Tibial artery (tissue), 4 donors: ENCODE results near the gene TPSAB1.

Source experiments
- DNase-seq, 2 donors: peaks; one replicate each; pipeline ENCODE4 v3.0.0-alpha.2; 2019
- H3K27ac ChIP-seq, 2 donors: fragments of 200-600 bp; sonication (generic) in 1 of 2; 1 replicate in 1 of 2; 2 replicates in 1 of 2; pipeline ENCODE4 v1.5.1; 2018 to 2019; ENCODE audit warnings: mild to moderate bottlenecking in 1 of 2
- H3K27me3 ChIP-seq, 2 donors: fragments of 200-600 bp; sonication (generic) in 1 of 2; one replicate each; pipeline versions ENCODE4 v1.5.1 to v1.6.0; 2016 to 2019
- H3K36me3 ChIP-seq, 3 donors: fragments of 200-600 bp; sonication (generic) in 2 of 3; one replicate each; pipeline ENCODE4 v1.5.1; 2016 to 2019; ENCODE audit warnings: mild to moderate bottlenecking in 2 of 3
- H3K4me1 ChIP-seq, 4 donors: fragments of 200-600 bp; sonication (generic) in 2 of 4; 1 replicate in 3 of 4; 2 replicates in 1 of 4; pipeline ENCODE4 v1.5.1; 2016 to 2019
- H3K4me3 ChIP-seq, 2 donors: fragments of 200-600 bp; sonication (generic) in 1 of 2; 1 replicate in 1 of 2; 2 replicates in 1 of 2; pipeline ENCODE4 v1.5.1; 2018 to 2019; ENCODE audit warnings: mild to moderate bottlenecking in 2 of 2
- H3K9me3 ChIP-seq, 3 donors: fragments of 200-600 bp; sonication (generic) in 1 of 3; one replicate each; pipeline ENCODE4 v1.5.1; 2016 to 2019
- intact Hi-C: fragments of 100-400 bp; cut with DNase I; formaldehyde crosslinking; loops from one replicate; pipeline ENCODE4 v1.15.0; 2023; ENCODE audit warnings: low total_unique reads
- TF ChIP-seq, protein P1 (sequence below), 2 experiments: fragments of 200-600 bp in 1 of 2; fragments of 450-650 bp in 1 of 2; IDR thresholded peaks; one replicate each; pipeline ENCODE4 v1.5.1; 2017 to 2019; ENCODE audit warnings: antibody characterized with exemption in 2 of 2, mild to moderate bottlenecking in 1 of 2, moderate library complexity in 1 of 2

Gene TPSAB1

DNA sequence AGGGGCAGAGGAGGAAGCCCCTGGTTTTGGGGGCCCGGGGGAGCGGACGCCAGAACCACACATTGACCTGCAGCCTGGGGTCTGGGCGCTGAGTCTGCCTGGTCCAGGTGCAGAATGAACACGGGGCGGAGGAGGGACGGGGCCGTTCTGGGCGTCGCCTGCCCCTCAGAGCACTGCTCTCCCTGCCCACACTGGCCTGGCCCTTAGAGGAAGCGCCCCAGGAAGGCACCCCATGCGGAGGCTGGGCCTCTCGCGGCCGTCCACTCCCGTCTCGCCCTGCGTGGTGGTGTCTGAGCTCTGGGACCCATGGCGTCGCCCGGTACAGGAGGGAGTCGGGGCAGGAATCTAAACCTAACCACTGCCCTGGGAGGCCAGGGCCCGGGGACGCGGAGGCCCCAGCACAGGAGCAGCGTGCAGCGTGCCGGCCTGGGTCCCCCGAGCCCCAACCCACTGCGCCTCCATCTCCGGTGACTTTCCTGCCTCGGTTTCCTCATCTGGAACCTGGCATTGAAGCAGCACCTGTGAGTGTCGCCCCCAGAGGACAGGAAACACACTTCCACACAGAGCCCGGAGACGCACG lies 19.7 kb downstream of the TPSAB1 start:
- intact Hi-C loops: no loop called here
- H3K27me3 ChIP-seq: peaks cover 0 to 86% of the 10 kb centered on the region in 2 donors

DNA sequence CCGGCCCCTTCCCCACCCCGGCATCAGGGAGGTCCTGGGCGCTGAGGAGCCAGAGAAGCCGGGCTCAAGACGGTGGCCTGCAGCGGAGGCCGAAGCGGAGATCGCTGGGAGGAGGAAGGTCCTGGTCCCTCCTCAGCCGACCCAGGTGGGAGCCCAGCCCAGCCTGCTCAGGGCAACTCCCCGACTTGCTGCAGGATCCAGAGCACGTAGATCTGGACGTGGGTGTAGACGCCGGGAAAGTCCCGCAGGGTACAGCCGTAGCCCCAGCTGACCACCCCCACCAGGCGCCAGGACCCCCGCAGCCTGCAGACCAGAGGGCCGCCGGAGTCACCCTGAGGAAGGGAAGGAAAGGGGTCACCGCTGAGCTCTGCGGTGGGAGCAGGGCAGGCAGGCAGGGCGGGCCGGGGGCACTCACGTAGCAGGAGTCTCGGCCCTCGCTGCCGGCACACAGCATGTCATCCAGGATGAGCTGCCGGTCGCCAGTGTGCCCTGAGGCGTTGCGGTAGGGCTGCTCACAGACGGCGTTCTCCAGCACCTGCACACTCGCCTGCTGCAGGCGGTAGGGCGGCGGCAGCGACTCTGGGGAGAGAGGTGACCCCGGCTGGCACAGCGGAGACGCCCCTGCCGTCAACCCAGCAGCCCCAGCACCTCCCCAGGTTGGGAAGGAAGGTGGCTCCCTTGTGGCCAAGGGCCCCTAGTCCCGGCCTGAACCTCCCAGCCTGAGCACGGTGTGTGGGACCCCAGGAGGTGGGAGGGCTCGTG lies 20.8 kb downstream of the TPSAB1 start:
- Histone ChIP-seq H3K36me3 (no peaks in the 10 kb centered on the region), H3K27me3 (peaks cover 0 to 83% of the 10 kb centered on the region in 2 donors)

More for the DNA sequence above, 19.7 kb downstream of the TPSAB1 start:
- TF ChIP-seq, protein P1, sequence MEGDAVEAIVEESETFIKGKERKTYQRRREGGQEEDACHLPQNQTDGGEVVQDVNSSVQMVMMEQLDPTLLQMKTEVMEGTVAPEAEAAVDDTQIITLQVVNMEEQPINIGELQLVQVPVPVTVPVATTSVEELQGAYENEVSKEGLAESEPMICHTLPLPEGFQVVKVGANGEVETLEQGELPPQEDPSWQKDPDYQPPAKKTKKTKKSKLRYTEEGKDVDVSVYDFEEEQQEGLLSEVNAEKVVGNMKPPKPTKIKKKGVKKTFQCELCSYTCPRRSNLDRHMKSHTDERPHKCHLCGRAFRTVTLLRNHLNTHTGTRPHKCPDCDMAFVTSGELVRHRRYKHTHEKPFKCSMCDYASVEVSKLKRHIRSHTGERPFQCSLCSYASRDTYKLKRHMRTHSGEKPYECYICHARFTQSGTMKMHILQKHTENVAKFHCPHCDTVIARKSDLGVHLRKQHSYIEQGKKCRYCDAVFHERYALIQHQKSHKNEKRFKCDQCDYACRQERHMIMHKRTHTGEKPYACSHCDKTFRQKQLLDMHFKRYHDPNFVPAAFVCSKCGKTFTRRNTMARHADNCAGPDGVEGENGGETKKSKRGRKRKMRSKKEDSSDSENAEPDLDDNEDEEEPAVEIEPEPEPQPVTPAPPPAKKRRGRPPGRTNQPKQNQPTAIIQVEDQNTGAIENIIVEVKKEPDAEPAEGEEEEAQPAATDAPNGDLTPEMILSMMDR (IDR thresholded peaks at IDR 0.05): no peak
- Histone ChIP-seq H3K4me3 (no peak overlapping the region), H3K9me3 (no peaks in the 10 kb centered on the region), H3K36me3 (no peaks in the 10 kb centered on the region), H3K4me1 (peaks cover 0 to 16% (median 0%) of the 10 kb centered on the region in 4 donors), H3K27ac (no peak overlapping the region)
- no peak for DNase-seq

DNA sequence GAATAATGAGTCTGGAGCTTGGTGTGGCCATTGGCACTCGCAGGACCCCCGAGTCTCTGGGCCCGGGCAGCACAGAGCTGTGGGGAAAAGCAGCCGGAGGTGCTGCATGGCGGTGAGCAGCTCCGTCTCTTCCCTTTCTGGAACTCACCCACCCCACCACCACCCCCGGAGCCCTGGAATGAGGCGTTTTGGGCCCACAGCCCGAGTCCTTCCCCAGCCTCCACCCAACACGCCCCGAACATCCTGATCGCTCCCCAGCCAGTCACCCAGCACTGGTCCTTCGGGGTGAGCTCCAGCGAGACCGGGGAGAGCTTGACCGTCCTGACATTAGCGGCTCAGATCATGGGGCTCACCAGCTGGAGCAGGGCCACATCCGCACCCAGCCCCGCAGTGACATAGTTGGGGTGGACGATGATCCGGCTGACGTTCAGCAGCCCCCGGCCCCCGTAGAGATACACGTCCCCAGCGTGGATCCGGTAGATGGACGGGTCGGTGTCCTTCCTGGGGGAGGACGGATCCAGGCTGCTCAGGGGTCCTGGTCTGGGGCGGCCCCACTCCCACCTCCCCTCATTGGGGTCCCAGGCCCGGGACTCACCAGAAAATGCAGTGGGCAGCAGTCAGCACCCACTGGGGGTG lies 21.8 kb downstream of the TPSAB1 start:
- no peaks in the 10 kb centered on the region for H3K36me3 ChIP-seq
- H3K4me3 ChIP-seq: no peak overlapping the region
- H3K27ac ChIP-seq: no peak overlapping the region
- TF ChIP-seq, protein P1 (IDR thresholded peaks at IDR 0.05): no peak
- no peaks in the 10 kb centered on the region for H3K9me3 ChIP-seq
- intact Hi-C loops: no loop called here
- peaks cover 0 to 79% of the 10 kb centered on the region in 2 donors for H3K27me3 ChIP-seq
- no peak for DNase-seq
- peaks cover 0 to 16% (median 0%) of the 10 kb centered on the region in 4 donors for H3K4me1 ChIP-seq

More for the DNA sequence above, 20.8 kb downstream of the TPSAB1 start:
- intact Hi-C loops: no loop called here
- no peak for DNase-seq
- no peak overlapping the region for H3K4me3 ChIP-seq
- H3K9me3 ChIP-seq: no peaks in the 10 kb centered on the region
- TF ChIP-seq, protein P1 (IDR thresholded peaks at IDR 0.05): no peak
- peaks cover 0 to 16% (median 0%) of the 10 kb centered on the region in 4 donors for H3K4me1 ChIP-seq
- H3K27ac ChIP-seq: no peak overlapping the region

DNA sequence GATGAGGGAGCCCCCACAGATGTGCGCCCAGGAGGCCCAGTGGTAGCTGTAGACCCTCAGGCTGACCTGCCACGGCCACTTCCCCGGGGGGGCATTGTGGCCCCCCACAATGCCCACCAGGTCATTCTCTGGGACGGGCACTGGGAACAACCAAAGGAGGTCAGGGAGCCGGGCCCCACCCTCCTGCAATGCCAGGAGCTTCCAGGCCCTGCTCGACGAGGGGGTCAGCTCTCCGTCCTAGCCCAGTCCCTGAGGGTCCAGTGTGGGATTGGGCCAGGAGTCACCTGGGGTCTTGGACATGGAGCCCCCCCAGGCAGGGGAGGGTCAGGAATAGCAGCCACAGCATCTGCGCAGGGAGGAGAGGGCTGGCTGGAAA lies 22.3 kb downstream of the TPSAB1 start:
- H3K27me3 ChIP-seq: peaks cover 0 to 74% of the 10 kb centered on the region in 2 donors
- intact Hi-C loops: no loop called here
- no peak overlapping the region for H3K27ac ChIP-seq
- H3K4me1 ChIP-seq: peaks cover 0 to 16% (median 0%) of the 10 kb centered on the region in 4 donors
- TF ChIP-seq, protein P1 (IDR thresholded peaks at IDR 0.05): no peak
- no peaks in the 10 kb centered on the region for H3K36me3 ChIP-seq
- no peak for DNase-seq
- no peak overlapping the region for H3K4me3 ChIP-seq
- no peaks in the 10 kb centered on the region for H3K9me3 ChIP-seq

DNA sequence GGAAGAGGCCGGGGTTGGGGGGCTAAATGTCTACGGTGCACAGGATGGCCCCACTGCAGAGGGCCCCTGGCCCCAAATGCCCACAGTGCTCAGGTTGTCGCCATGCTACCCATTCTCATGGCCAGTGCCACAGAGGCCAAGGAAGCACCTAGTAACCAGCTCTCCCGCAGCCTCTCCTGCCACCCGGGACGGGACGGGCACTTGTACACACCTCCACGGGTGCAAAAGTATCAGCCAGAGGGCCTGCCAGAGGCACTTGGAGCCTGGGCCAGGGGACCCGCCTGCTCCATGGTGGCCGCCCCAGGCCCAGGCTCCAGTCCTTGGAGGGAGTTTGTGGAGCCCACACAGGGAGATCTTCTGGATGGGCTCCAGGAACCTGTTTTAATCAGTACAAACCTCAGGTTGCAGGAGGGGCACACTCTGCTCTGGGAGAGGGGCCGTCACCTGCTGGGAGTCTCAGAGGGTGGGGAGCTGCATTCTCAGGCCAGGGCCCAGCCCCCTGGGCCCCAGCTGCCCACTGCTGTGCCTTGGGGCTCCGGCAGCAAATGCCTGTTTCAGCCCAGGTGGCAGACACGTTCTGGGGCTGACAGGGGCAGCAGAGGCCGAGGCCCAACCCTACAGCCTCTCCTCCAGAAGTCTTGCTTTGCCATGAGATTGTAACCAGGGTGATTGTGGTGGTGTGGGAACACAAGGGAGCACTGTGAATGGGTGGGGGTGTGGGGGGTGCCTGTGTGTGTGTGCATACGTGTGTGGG lies 23.3 kb downstream of the TPSAB1 start:
- DNase-seq: no peak
- TF ChIP-seq, protein P1 (IDR thresholded peaks at IDR 0.05): no peak
- peaks cover 0 to 70% of the 10 kb centered on the region in 2 donors for H3K27me3 ChIP-seq

More for the DNA sequence above, 23.3 kb downstream of the TPSAB1 start:
- H3K36me3 ChIP-seq: no peaks in the 10 kb centered on the region
- intact Hi-C loops: no loop called here
- H3K9me3 ChIP-seq: no peaks in the 10 kb centered on the region
- H3K4me3 ChIP-seq: no peak overlapping the region
- no peak overlapping the region for H3K27ac ChIP-seq
- H3K4me1 ChIP-seq: peaks cover 0 to 16% (median 0%) of the 10 kb centered on the region in 4 donors
